Naive thymus-derived CD4-positive, alpha-beta T cell (primary cell): ENCODE measurements around the gene GSN. TPM values are rescaled to one million over a fixed set of nuclear protein-coding genes. Genes with fewer than 3 reads are reported as not detected.

ENCODE experiments used
- ATAC-seq: fragments of 150-1000 bp; cut with Tn5 transposase; 2 replicates; pipeline ENCODE4 v1.10.0; 2021; ENCODE audit warnings: mild to moderate bottlenecking, moderate library complexity
- CTCF ChIA-PET: fragments of 350-600 bp; sonication (Branson Sonifier 250); formaldehyde crosslinking; loops from one replicate; lab custom pipeline; 2021; ENCODE audit warnings: antibody characterized with exemption; lab: Charles Lee
- POLR2A ChIA-PET: fragments of 350-600 bp; sonication (Branson Sonifier 250); formaldehyde crosslinking; loops from one replicate; lab custom pipeline; 2021; ENCODE audit warnings: antibody characterized with exemption, inconsistent platforms; lab: Charles Lee
- DNase-seq, 9 donors: peaks; one replicate each; pipeline versions ENCODE4 v3.0.0 to v3.0.0-alpha.2; 2020 to 2022; ENCODE audit warnings: mixed read lengths in 1 of 9
- H3K27ac ChIP-seq: one replicate; pipeline ENCODE4 v1.7.0; 2013; ENCODE audit warnings: mild to moderate bottlenecking, low read depth, low read length, moderate library complexity
- H3K27me3 ChIP-seq, 2 donors: one replicate each; pipeline ENCODE4 v1.7.0; 2013; ENCODE audit warnings: low read length in 2 of 2, mild to moderate bottlenecking in 2 of 2, moderate library complexity in 2 of 2; ENCODE audit not compliant: control insufficient read depth in 2 of 2, insufficient read depth in 2 of 2
- H3K36me3 ChIP-seq, 3 experiments: 1 replicate in 2 of 3; 2 replicates in 1 of 3; pipeline ENCODE4 v1.7.0; 2013; ENCODE audit warnings: low read length in 3 of 3, mild to moderate bottlenecking in 3 of 3, moderate library complexity in 1 of 3; ENCODE audit not compliant: insufficient read depth in 3 of 3, control insufficient read depth in 2 of 3
- H3K4me1 ChIP-seq, 2 donors: one replicate each; pipeline ENCODE4 v1.7.0; 2013; ENCODE audit warnings: low read length in 2 of 2, mild to moderate bottlenecking in 2 of 2, moderate library complexity in 1 of 2; ENCODE audit not compliant: control insufficient read depth in 2 of 2, insufficient read depth in 2 of 2
- H3K4me3 ChIP-seq: 2 replicates; pipeline ENCODE4 v1.7.0; 2013; ENCODE audit warnings: mild to moderate bottlenecking, low read length
- H3K9me3 ChIP-seq, 3 experiments: 1 replicate in 2 of 3; 2 replicates in 1 of 3; pipeline ENCODE4 v1.7.0; 2013; ENCODE audit warnings: low read length in 3 of 3; ENCODE audit not compliant: control insufficient read depth in 2 of 3
- H3K27ac Mint-ChIP-seq, 9 donors: one replicate each; pipeline ENCODE4 v1.8.0; 2020 to 2022; ENCODE audit warnings: mixed read lengths in 9 of 9, mild to moderate bottlenecking in 8 of 9, moderate library complexity in 5 of 9, inconsistent platforms in 2 of 9
- H3K27me3 Mint-ChIP-seq, 5 donors: one replicate each; pipeline ENCODE4 v1.8.0; 2021 to 2022; ENCODE audit warnings: mixed read lengths in 5 of 5, mild to moderate bottlenecking in 1 of 5
- H3K36me3 Mint-ChIP-seq, 5 donors: one replicate each; pipeline ENCODE4 v1.8.0; 2020 to 2022; ENCODE audit warnings: mixed read lengths in 5 of 5, mild to moderate bottlenecking in 3 of 5, inconsistent platforms in 1 of 5
- H3K4me1 Mint-ChIP-seq, 7 donors: one replicate each; pipeline ENCODE4 v1.8.0; 2020 to 2022; ENCODE audit warnings: mixed read lengths in 7 of 7, mild to moderate bottlenecking in 3 of 7, inconsistent platforms in 1 of 7
- H3K4me3 Mint-ChIP-seq, 10 donors: one replicate each; pipeline ENCODE4 v1.8.0; 2020 to 2022; ENCODE audit warnings: mild to moderate bottlenecking in 10 of 10, mixed read lengths in 10 of 10, moderate library complexity in 6 of 10, inconsistent platforms in 2 of 10
- H3K9me3 Mint-ChIP-seq, 11 donors: one replicate each; pipeline ENCODE4 v1.8.0; 2020 to 2022; ENCODE audit warnings: mixed read lengths in 11 of 11, mild to moderate bottlenecking in 4 of 11, inconsistent platforms in 1 of 11, moderate library complexity in 1 of 11
- intact Hi-C, 2 donors: fragments of 100-400 bp; cut with micrococcal nuclease; formaldehyde crosslinking; loops; one replicate each; pipeline ENCODE4 v1.15.1; 2023
- polyA plus RNA-seq, 2 donors: library from polyadenylated mRNA; unstranded; fragments of 300-500 nt; fragmentation: Illumina TruSeq; gene quantifications; one replicate each; pipeline ENCODE4 v1.2.3, GENCODE V29; 2021
- total RNA-seq, 6 experiments: library from RNA in 5 of 6; stranded (reverse) in 5 of 6; gene quantifications; 1 replicate in 5 of 6; 2 replicates in 1 of 6; pipeline ENCODE4 v1.2.3 and lab custom pipeline; 2021 to 2026

The GSN gene
- total and polyA plus RNA-seq, 7 experiments from 2014 or later, result 2.9 to 34.6 (median 6.4) TPM

GRCh38 chr9:121275781-121276658 lies 8.1 kb downstream of the GSN start:
- H3K27ac Mint-ChIP-seq, result no peak overlapping the region
- Histone ChIP-seq H3K27ac (no peak overlapping the region), H3K9me3 (no peaks in the 10 kb centered on the region), H3K27me3 (no peaks in the 10 kb centered on the region), H3K36me3 (no peaks in the 10 kb centered on the region), H3K4me1 (no peaks in the 10 kb centered on the region), H3K4me3 (no peak overlapping the region)
- H3K4me3 Mint-ChIP-seq, result no peak overlapping the region
- H3K4me1 Mint-ChIP-seq, result peaks cover 0 to 11% (median 4%) of the 10 kb centered on the region in 7 donors
- no peak for ATAC-seq
- intact Hi-C loops, result loop anchor here in 1 of 2 donors (5.0 kb wide), 1 partner anchor 64 kb away; no protein-coding TSS in a partner anchor
- ChIA-PET CTCF (no interaction called here), POLR2A (no interaction called here)
- no peaks in the 10 kb centered on the region for H3K36me3 Mint-ChIP-seq
- DNase-seq, result no peak
- peaks cover 0 to 1% (median 0%) of the 10 kb centered on the region in 5 donors for H3K27me3 Mint-ChIP-seq
- H3K9me3 Mint-ChIP-seq, result no peaks in the 10 kb centered on the region

DNA sequence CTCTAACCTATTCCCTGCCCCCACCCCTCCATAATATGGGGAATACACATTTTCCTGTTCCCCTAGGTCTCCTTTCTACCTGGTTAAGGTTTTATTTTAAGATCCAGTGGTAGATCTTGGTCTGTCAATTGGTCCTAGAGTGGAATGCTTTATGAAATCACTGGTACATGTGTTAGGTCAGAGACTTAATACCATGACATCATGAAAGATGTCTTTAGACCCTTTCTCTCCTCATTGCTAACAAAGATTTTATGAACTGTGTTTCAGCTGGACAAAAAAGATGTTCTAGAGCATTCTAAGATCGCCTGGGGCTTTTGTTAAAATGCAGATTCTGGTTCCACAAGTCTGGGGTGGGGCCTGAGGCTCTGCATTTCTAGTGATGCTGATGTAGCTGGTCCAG lies 9.1 kb downstream of the GSN start:
- Histone ChIP-seq H3K27ac (no peak overlapping the region), H3K9me3 (no peaks in the 10 kb centered on the region), H3K4me1 (no peaks in the 10 kb centered on the region), H3K27me3 (no peaks in the 10 kb centered on the region), H3K36me3 (no peaks in the 10 kb centered on the region), H3K4me3 (no peak overlapping the region)
- ChIA-PET POLR2A (no interaction called here), CTCF (no interaction called here)
- H3K4me1 Mint-ChIP-seq, result peaks cover 0 to 12% (median 4%) of the 10 kb centered on the region in 7 donors
- no peak overlapping the region for H3K27ac Mint-ChIP-seq
- H3K36me3 Mint-ChIP-seq, result no peaks in the 10 kb centered on the region
- DNase-seq (no peak), ATAC-seq (no peak)
- H3K27me3 Mint-ChIP-seq, result no peaks in the 10 kb centered on the region
- no peaks in the 10 kb centered on the region for H3K9me3 Mint-ChIP-seq
- no peak overlapping the region for H3K4me3 Mint-ChIP-seq
- intact Hi-C loops, result loop anchor here in 1 of 2 donors (5.0 kb wide), 1 partner anchor 65 kb away; no protein-coding TSS in a partner anchor

- DNase-seq (no peak), ATAC-seq (no peak)
- H3K36me3 ChIP-seq, result no peaks in the 10 kb centered on the region
- intact Hi-C loops, result loop anchor here in 1 of 2 donors (5.0 kb wide), 1 partner anchor 65 kb away; no protein-coding TSS in a partner anchor
- ChIA-PET POLR2A (no interaction called here), CTCF (interaction anchor here (0.6 to 0.9 kb wide), 4 partner anchors 62 to 311 kb away, joined by 3 to 5 read pairs (median 4); no protein-coding TSS in a partner anchor)
- Mint-ChIP-seq H3K27ac (no peak overlapping the region), H3K4me3 (no peak overlapping the region), H3K27me3 (no peaks in the 10 kb centered on the region), H3K36me3 (peaks cover 0 to 2% (median 0%) of the 10 kb centered on the region in 5 donors), H3K9me3 (no peaks in the 10 kb centered on the region), H3K4me1 (peaks cover 0 to 13% (median 4%) of the 10 kb centered on the region in 7 donors)
- no peak overlapping the region for H3K4me3 ChIP-seq
- no peaks in the 10 kb centered on the region for H3K9me3 ChIP-seq
- no peaks in the 10 kb centered on the region for H3K27me3 ChIP-seq
- no peaks in the 10 kb centered on the region for H3K4me1 ChIP-seq
- H3K27ac ChIP-seq, result no peak overlapping the region
These were observed 9.7 kb downstream of the GSN start for GRCh38 chr9:121277518-121278295.

- Mint-ChIP-seq H3K27ac (peak overlapping the region in 1 of 9 donors; percentile 14), H3K4me1 (peaks cover 0 to 15% (median 4%) of the 10 kb centered on the region in 7 donors), H3K27me3 (no peaks in the 10 kb centered on the region), H3K4me3 (no peak overlapping the region), H3K9me3 (no peaks in the 10 kb centered on the region), H3K36me3 (peaks cover 0 to 5% (median 0%) of the 10 kb centered on the region in 5 donors)
- ChIA-PET CTCF (interaction anchor here (0.6 to 1.0 kb wide), 5 partner anchors 10 to 311 kb away, joined by 3 to 4 read pairs (median 3); no protein-coding TSS in a partner anchor), POLR2A (no interaction called here)
- Histone ChIP-seq H3K36me3 (no peaks in the 10 kb centered on the region), H3K9me3 (no peaks in the 10 kb centered on the region), H3K27ac (no peak overlapping the region), H3K27me3 (no peaks in the 10 kb centered on the region), H3K4me3 (no peak overlapping the region), H3K4me1 (no peaks in the 10 kb centered on the region)
- peak; percentile 87 for ATAC-seq
- DNase-seq, result peak in 6 of 9 donors; percentile 19 to 41 (median 26)
- intact Hi-C loops, result loop anchor here in 1 of 2 donors (5.0 kb wide), 1 partner anchor 66 kb away; no protein-coding TSS in a partner anchor
These were observed 10.7 kb downstream of the GSN start for GRCh38 chr9:121278477-121279261.

- CTCF ChIA-PET, result interaction anchor here (0.6 kb wide), 1 partner anchor 648 kb away, joined by 3 read pairs; no protein-coding TSS in a partner anchor
- Histone ChIP-seq H3K9me3 (no peaks in the 10 kb centered on the region), H3K36me3 (no peaks in the 10 kb centered on the region), H3K4me1 (no peaks in the 10 kb centered on the region), H3K27me3 (no peaks in the 10 kb centered on the region), H3K27ac (no peak overlapping the region), H3K4me3 (no peak overlapping the region)
- DNase-seq (no peak), ATAC-seq (no peak)
- no peaks in the 10 kb centered on the region for H3K27me3 Mint-ChIP-seq
- intact Hi-C loops, result loop anchor here in 1 of 2 donors (5.0 kb wide), 1 partner anchor 68 kb away; no protein-coding TSS in a partner anchor
- no peak overlapping the region for H3K4me3 Mint-ChIP-seq
- peaks cover 0 to 16% (median 4%) of the 10 kb centered on the region in 7 donors for H3K4me1 Mint-ChIP-seq
- POLR2A ChIA-PET, result no interaction called here
- H3K9me3 Mint-ChIP-seq, result no peaks in the 10 kb centered on the region
- H3K27ac Mint-ChIP-seq, result peak overlapping the region in 1 of 9 donors; percentile 39
- H3K36me3 Mint-ChIP-seq, result peaks cover 0 to 6% (median 0%) of the 10 kb centered on the region in 5 donors
These were observed 11.9 kb downstream of the GSN start for GRCh38 chr9:121279776-121280388.
